Upper lobe of left lung (tissue), 4 donors: ENCODE measurements around the gene C16orf86.

Experiments used
- EP300 ChIP-seq, 4 donors: sonication (generic); formaldehyde crosslinking; IDR thresholded peaks; one replicate each; pipeline ENCODE4 v1.5.1; 2017; ENCODE audit warnings: antibody characterized with exemption in 4 of 4, control low read depth in 2 of 4
- POLR2A ChIP-seq, 4 donors: fragments of 450-650 bp; IDR thresholded peaks; one replicate each; pipeline ENCODE4 v1.5.1; 2016 to 2017; ENCODE audit warnings: antibody characterized with exemption in 4 of 4, mild to moderate bottlenecking in 2 of 4
- POLR2AphosphoS5 ChIP-seq, 2 donors: sonication (generic); formaldehyde crosslinking; IDR thresholded peaks; one replicate each; pipeline ENCODE4 v1.5.1; 2017; ENCODE audit warnings: antibody characterized with exemption in 2 of 2
- TF ChIP-seq, protein P1 (sequence below), 6 experiments: fragments of 450-650 bp in 4 of 6; fragments of 200-600 bp in 2 of 6; sonication (generic) in 2 of 6; IDR thresholded peaks; one replicate each; pipeline ENCODE4 v1.5.1; 2016 to 2019; ENCODE audit warnings: antibody characterized with exemption in 6 of 6

DNA sequence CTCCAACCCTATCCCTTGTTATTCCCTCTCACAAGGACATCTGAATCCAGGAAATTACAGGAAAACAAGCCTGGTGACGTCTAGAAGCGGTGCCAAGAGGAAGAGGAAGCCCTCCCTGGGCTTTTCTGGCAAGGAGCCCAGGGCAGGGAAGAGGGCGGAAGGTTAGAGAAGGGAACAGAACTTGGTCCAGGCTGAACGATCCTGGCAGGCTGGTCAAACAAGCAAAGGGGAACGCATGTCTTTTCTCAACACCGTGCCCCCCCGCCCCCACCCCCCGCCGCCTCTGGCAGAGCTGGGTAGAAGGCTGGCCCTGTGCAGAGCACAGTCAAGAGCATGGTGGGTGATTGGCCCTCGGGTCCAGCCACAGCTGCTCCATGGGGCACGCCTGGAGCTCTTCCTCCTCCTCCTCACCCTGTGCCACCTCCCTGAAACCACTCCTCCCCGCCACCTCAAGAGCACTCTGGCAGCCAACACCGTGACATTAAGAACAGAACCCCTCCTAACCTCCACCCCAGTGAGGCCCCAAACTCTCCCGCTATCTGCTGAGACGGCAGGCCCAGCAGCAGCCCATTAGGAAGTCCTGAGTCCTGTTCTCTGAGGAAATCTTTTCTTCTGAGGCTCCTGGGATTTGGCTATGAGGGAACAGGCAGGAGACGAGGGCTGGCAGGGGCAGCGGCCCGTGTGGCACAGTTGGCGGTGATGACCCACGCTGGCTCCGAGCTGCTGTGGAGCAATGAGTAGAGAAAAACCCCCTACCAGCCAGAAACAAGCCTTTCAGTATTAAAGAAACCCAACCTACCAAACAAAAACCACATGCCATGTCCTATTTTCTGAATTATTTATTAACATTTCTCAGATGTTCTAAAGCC is 7.3 kb downstream of the C16orf86 start:
- no peak for TF ChIP-seq POLR2A (IDR thresholded peaks at IDR 0.05)
- TF ChIP-seq, protein P1, sequence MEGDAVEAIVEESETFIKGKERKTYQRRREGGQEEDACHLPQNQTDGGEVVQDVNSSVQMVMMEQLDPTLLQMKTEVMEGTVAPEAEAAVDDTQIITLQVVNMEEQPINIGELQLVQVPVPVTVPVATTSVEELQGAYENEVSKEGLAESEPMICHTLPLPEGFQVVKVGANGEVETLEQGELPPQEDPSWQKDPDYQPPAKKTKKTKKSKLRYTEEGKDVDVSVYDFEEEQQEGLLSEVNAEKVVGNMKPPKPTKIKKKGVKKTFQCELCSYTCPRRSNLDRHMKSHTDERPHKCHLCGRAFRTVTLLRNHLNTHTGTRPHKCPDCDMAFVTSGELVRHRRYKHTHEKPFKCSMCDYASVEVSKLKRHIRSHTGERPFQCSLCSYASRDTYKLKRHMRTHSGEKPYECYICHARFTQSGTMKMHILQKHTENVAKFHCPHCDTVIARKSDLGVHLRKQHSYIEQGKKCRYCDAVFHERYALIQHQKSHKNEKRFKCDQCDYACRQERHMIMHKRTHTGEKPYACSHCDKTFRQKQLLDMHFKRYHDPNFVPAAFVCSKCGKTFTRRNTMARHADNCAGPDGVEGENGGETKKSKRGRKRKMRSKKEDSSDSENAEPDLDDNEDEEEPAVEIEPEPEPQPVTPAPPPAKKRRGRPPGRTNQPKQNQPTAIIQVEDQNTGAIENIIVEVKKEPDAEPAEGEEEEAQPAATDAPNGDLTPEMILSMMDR (IDR thresholded peaks at IDR 0.05): no peak
- peak; percentile 68 to 83 for TF ChIP-seq POLR2AphosphoS5 (IDR thresholded peaks at IDR 0.05)
- TF ChIP-seq EP300 (IDR thresholded peaks at IDR 0.05): peak in 3 of 4 donors; percentile 67 to 79 (median 68)
